ENCODE measurements around the gene SPIRE1.

The SPIRE1 gene

GRCh38 chr18:12449051-12449785 lies 208.7 kb downstream of the SPIRE1 start:
- no peak for TF ChIP-seq MYC (IDR thresholded peaks at IDR 0.05; ENCODE audit: low read depth, low read length)
- no peak for TF ChIP-seq MAX (IDR thresholded peaks at IDR 0.05; ENCODE audit: low read depth, low read length)
- TF ChIP-seq CTCF (IDR thresholded peaks at IDR 0.05; ENCODE audit: low read depth, low read length): no peak
- no peak for TF ChIP-seq POLR2A (IDR thresholded peaks at IDR 0.05; ENCODE audit: extremely low read depth, insufficient read length)
- H3K4me3 ChIP-seq (ENCODE audit: low read depth, low read length): no peak overlapping the region
- DNase-seq (ENCODE audit: low read depth): no peak

- no peak overlapping the region for H3K4me3 ChIP-seq (ENCODE audit: low read depth, low read length)
- DNase-seq (ENCODE audit: low read depth): no peak
- TF ChIP-seq CTCF (IDR thresholded peaks at IDR 0.05; ENCODE audit: low read depth, low read length): no peak
- TF ChIP-seq POLR2A (IDR thresholded peaks at IDR 0.05; ENCODE audit: extremely low read depth, insufficient read length): no peak
- TF ChIP-seq MAX (IDR thresholded peaks at IDR 0.05; ENCODE audit: low read depth, low read length): no peak
- TF ChIP-seq MYC (IDR thresholded peaks at IDR 0.05; ENCODE audit: low read depth, low read length): no peak
Measured at GRCh38 chr18:12445554-12445953, 212.4 kb downstream of the SPIRE1 start.

GRCh38 chr18:12443551-12443950 lies 214.4 kb downstream of the SPIRE1 start:
- DNase-seq (ENCODE audit: low read depth): no peak
- TF ChIP-seq MYC (IDR thresholded peaks at IDR 0.05; ENCODE audit: low read depth, low read length): no peak
- no peak for TF ChIP-seq MAX (IDR thresholded peaks at IDR 0.05; ENCODE audit: low read depth, low read length)
- no peak for TF ChIP-seq POLR2A (IDR thresholded peaks at IDR 0.05; ENCODE audit: extremely low read depth, insufficient read length)
- TF ChIP-seq CTCF (IDR thresholded peaks at IDR 0.05; ENCODE audit: low read depth, low read length): no peak
- no peak overlapping the region for H3K4me3 ChIP-seq (ENCODE audit: low read depth, low read length)

- H3K4me3 ChIP-seq (ENCODE audit: low read depth, low read length): no peak overlapping the region
- no peak for TF ChIP-seq MYC (IDR thresholded peaks at IDR 0.05; ENCODE audit: low read depth, low read length)
- TF ChIP-seq MAX (IDR thresholded peaks at IDR 0.05; ENCODE audit: low read depth, low read length): no peak
- TF ChIP-seq CTCF (IDR thresholded peaks at IDR 0.05; ENCODE audit: low read depth, low read length): no peak
- no peak for TF ChIP-seq POLR2A (IDR thresholded peaks at IDR 0.05; ENCODE audit: extremely low read depth, insufficient read length)
- no peak for DNase-seq (ENCODE audit: low read depth)
Measured at GRCh38 chr18:12442946-12443345, 215.0 kb downstream of the SPIRE1 start.

GRCh38 chr18:12441475-12442034 lies 216.4 kb downstream of the SPIRE1 start:
- TF ChIP-seq MAX (IDR thresholded peaks at IDR 0.05; ENCODE audit: low read depth, low read length) (no peak), POLR2A (IDR thresholded peaks at IDR 0.05; ENCODE audit: extremely low read depth, insufficient read length) (no peak), CTCF (IDR thresholded peaks at IDR 0.05; ENCODE audit: low read depth, low read length) (no peak), MYC (IDR thresholded peaks at IDR 0.05; ENCODE audit: low read depth, low read length) (no peak)
- no peak overlapping the region for H3K4me3 ChIP-seq (ENCODE audit: low read depth, low read length)
- DNase-seq (ENCODE audit: low read depth): no peak

Measured in NB4 (cell line).